HG03159 (cell line): ENCODE data around the gene FES.
"Not testable (repeated sequence)": the region's sequence is repeated elsewhere in the genome, so short reads cannot be mapped to it uniquely, and the experiment has no call there.

Source experiments
- ATAC-seq: cut with Tn5 transposase; IDR thresholded peaks from one replicate; pipeline ENCODE4 v1.9.1; 2021; ENCODE audit warnings: mild to moderate bottlenecking, moderate library complexity; ENCODE audit not compliant: unreplicated experiment

Gene FES

DNA sequence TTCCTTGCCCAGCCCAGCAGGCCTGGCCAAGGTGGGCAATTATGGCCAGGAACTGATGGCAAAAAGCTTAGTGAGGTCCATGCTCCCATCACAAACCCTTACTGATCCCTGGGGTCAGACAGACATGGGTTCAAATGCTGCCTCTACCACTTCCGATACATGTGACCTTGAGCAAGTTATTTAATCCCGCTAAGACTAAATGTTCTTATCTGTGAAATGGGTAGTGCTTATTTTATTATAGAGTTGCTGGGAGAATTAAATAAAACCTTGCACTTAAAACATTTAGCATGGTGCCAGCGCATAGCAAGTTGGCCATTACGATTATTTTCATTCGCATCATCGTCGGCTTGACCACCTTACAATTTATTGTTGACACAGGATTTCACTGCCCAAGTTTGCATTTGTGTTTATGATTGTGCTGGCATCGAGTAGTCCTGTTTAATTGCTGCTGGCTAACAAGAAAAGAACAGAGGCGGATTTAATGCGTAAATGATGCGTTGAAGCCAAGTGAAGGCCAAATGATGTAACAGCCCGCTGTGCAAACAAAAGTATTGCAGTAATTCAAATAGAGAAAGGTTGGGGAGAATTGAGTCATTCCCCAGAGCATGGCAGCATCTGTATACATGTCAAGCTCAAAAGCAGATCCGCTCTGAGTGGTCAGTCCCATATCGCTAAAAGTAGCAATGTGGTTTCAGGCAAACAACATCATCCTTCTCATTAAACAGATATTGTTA, 23.2 kb upstream of the FES start:
- ATAC-seq: no peak

DNA sequence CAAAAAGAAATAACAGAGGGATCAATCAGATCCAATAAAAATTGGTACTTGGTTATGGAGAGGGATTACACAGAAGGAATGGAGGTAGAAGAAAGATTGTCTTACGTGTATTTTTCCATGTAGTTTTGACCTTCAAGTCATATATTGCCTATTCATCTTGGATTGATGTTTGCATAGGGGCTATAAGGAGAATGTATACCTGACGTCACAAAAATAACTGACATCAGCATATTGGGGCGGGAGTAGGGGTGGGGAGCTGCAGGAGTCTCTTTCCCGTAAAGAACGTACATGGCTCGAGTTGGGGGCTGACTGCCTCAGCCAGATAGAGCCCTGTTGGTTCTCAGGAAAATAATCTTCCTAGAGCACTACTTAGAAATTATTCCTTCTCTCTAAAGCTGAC, 21.8 kb upstream of the FES start:
- ATAC-seq: no peak

DNA sequence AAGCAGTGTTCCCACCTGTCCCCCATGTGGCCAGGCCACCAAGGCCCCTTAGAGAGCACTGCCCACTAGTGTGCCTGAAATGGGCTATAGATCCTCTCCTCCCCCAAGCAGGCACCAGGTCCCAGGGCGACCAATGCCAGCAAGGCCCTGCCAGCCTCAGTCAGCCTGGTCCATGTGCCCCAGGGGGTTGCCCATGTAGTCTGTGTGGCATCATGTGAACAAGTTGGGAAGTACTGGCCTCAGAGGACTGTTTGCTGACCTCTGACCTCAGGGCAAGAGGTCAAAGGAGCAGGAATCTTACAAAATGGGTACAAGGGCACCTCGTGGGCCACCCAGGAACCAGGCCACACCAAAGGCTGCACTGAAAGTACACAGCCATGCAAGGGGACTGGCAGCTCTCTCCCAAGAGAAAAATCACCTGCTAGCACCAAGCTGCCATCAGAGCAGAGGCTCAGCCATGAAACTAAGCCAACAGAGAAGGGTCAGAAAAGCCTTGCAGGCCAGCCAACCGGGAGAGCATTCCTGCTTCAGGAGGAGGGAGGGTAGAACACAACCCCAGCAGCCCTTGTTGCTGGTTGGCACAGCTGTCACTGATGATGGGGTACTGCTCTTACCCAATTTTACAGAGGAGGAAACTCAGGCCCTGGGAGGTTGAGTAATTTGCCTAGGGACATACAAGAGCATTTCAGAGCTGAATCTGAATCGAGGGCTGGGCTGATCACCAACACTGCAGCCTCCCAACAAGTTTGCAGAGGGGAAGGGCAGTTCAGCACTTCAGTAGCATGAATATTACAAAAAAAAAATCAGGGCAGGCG, 21.1 kb upstream of the FES start:
- ATAC-seq: no peak

DNA sequence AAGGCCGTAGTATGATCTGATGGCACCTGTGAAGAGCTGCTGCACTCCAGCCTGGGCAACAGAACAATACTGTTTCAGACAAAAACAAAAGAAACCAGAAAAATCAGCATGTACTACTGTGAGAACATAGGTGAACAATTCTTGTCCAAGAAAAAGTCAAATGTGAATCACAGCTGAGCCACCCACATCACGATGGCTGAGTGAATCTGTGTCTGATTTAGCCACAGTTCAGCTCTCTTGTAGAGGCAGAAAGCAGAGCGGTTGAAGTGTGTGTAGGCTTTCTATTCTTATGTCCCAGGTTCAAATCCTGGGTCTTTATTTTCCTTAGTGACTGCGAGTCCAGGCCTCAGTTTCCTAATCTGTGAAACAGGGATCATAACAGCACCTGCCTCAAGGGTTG, 20.3 kb upstream of the FES start:
- no peak for ATAC-seq

DNA sequence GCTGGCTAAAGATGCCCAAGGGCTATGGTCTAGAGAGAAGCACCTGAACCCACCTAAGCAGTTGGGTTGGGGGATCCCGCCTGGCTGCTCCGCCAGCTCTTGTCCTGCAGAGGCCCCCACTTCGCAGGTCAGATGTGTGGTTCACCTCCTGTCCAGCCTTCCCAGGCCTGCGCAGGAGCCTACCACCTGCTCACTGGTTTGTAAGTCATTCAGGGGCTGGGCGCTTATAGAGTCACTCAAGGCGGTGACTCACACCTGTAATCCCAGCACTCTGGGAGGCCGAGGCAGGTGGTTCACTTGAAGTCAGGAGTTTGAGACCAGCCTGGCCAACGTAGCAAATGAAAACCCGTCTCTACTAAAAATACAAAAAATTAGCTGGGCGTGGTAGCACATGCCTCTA, 19.8 kb upstream of the FES start:
- no peak for ATAC-seq

DNA sequence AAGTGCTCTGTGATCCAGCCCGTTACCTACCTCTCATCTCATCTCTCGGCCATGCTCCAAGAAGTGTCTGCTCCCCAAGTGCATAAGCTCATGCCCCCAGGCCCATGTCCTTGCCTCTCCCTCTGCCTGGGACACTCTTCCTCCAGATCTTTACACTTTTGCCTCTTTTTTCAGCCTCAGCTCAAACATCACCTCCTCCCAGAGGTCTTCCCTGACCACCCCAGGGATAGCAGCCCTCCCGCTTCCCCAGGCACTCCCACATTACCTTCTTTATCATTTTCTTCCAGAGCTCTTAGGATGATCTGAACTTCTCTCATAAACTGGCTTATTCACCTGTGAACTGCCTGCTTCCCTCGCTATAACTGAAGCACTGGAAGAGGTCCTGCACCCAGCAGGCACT, 18.6 kb upstream of the FES start:
- ATAC-seq: no peak

DNA sequence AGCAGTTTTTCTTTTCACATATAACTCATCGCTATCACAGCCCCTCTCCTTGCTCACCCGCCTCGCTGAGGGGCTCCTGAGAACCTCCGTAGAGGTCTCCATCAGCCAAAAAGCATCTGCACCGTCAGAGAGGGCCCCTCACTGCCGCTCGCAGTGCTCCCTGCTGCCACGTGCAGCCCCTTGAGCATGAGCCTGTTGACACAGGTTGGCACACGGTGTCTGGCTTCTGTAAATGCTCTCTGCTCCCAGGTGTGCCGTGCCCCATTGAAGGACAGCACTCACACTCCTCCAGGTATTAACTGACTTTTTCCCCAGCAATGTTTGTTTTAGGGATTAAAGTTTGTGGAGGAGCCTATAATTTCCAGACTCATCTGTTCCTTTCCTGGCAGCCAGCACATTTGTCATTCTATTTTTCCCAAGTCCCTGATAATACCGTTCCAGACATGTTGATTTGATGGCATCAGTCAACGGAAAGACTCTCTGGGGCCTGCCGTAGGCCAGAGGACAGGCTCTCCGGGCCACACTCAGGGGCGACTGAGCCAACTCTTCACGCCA, 18.1 kb upstream of the FES start:
- no peak for ATAC-seq

DNA sequence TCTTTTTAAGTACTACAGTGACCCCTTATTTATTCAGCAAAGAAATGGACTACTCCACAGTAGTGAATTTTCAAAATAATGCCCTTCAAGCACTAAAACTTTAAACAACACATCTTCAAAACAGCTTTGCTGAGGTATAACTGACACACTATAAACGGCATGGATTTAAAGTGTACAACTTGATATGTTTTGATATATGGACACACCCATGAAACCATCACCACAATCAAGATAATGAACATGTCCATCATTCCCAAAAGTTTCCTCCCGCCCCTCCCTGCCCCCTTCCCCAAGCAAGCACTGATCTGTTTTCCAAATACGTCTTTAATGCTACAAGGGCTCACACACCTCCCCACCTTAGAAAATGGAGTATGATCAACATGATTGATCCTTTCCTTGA, 17.5 kb upstream of the FES start:
- ATAC-seq: no peak

DNA sequence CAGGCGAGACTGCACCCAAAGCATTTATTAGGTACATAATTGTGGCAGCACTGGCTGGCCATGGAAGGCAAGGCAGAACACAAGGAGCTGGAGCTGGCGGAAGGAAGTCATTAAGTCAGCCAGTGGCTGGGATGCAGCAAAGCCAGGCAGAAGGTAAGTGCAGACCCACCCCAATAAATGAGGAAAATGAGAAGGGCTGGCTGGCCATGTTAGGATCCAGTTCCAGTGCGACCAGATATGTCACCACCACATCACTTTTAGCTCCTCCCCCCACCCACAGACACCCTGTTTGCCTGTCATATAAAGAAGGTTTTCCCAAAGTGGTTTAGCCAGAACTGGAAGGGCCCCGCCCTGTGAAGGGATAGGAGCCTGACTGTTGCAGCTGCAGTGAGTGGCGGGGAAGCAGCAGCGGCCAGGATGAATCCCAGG, 16.0 kb upstream of the FES start, which contains the start of gene FURIN:
Gene FURIN (plus strand): TSS at position 328 of the 429 bp plus-strand sequence. CDS start 7,153 bp downstream, outside the sequence.
- ATAC-seq: no peak

DNA sequence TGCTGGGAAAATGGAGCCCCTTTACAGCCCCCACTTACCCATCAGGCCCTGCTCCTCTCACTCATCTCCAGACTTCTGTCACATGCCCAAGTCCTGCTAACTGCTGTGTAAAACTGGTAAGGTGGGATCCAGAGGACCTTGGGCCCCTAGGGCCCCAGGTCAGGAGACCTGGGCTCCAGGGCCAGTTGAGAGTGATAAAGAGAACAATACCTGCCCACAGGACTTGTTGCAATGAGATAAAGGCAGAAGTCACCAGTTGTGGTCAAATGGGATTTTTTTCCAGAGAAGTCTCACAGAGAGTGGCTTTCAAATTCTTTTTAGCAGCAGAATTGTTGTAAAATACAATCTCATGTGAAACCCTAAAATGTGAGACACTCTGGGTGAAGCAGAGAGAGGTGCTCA, 15.2 kb upstream of the FES start:
- ATAC-seq: no peak

DNA sequence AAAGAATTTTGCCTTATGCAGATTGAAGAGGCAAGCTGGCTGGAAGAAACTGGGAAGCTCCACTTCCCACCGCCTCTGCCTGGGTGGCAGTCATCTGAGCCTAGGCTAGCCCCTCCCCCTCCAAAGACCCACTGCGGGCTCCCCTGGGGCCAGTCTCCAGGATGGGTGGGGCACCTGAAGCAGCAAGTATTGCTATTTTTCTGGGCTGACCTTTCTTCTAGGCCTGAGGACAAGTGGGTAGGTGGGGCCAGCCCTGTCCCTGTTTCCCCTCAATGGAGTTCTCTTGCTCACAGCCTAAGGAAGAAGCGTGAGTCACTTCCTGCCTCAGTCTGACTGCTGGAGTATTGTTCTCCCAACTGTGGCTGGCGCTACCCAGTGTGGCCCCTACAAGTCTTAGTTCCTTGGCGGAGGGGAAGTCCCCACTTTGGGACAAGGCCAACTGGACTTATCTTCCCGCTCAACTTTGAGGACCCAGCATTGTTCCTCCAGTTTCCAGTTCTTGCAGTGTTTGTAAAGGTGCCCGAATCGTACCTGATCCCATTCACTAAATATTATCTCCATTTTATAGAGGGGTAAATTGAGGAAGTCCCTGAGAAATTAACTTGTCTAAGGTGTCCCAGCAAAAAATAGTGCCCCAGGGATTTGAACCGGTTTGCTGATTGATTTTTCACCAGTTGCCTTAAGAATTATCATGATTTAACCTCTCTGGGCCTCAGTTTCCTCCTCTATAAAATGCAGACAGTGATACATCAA, 14.5 kb upstream of the FES start:
- no peak for ATAC-seq

DNA sequence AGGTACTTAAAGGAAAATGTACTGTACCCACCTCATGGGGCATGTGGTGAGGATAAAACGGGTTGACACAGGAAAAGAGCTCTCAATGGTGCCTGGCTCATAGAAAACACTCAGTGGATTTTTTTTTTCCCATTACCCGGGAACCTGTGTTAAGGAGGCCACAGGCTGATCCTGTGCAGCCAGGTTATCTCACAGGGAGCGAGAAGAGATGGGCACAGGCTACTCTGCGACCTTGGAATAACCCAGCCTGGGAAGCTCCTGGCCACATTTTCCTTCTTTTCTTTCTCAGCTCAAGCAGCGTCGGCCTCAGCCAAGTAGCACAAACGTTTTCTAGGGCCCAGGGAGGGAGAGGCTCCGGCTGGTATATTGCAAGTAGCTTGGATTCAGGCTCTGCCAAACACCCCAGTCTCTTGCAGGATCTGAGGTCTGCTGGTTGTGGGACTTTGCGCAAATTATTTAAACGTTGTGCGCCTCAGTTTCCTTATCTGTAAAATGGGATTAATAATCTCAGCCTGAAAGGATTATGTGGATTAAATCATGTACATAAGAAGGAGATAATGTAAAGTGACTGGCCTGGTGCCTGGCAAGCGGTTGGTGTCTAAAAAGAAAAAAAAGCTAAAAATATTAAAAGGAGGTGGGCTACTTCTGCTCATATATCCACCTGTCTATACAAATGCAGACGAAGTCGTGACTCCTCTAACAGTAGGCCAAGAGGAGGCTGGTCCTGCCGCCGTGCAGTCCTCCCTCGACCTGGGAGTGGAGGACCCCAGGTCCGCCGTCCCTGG, 13.8 kb upstream of the FES start:
- no peak for ATAC-seq

DNA sequence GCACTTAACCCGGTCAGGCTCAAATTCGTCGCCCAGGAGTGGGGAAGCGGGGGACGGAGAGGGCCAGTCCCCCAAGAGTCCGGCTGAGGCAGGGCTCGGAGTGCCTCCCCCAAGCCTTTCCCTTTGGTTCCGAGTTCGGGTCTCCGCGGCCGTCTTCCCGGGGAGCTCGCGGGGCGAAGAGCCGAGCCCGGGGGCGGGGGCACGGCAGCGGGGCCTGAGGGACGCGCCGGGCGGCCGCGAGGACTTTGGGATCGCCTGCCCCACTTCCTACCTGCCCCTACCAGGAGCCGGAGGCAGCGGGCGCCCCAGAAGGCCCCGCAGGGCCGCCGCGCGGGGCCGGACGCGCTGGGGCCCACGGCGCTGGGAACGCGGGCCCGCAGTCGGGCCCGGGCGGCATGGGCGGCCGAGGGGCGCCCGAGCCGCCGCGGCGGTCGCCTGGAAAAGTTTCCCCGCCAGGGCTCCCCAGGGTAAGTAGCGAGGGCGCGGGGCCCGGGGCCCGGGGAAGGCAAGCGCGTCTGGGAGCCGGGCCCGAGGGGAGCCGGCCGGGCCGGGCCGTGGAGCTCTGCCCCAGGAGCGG, 13.1 kb upstream of the FES start:
- no peak for ATAC-seq

DNA sequence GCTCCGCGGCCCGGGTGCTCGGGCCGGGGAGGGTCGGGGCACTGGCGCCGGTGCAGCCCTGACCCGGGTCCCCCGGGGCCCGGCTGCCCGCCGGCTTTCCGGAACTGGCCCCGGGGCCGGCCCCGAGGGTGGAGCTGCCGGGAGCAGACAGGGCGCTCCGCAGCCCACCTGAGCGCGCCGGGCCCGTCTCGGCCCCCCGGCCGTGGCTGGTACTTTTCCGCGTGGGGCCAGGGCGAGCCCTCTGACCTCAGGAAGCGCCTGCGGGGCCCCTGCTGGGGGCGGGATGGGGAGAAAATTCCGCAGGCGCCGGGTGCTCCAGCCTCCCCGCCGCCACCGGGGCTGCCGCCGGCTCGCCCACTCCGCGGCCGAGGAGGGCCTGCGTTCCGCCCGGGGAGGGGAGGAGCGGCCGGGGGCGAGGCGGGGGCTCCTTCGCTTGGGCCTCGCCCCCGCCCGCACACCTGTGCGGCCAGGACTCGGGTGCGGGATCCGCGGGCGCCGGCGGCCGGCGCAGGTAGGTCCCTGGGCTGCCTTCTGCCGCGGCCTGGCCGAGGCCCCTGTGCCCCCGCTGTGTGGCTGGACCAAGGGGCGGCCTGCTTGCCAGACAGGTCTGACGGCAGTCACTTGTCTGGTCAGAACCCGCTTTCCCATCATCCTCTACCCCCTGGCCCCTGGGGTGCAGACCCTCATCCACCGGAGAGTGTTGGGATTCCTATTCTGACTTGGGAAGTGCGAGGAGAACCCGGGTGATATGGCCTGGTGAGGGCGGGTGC, 12.4 kb upstream of the FES start:
- ATAC-seq: no peak

DNA sequence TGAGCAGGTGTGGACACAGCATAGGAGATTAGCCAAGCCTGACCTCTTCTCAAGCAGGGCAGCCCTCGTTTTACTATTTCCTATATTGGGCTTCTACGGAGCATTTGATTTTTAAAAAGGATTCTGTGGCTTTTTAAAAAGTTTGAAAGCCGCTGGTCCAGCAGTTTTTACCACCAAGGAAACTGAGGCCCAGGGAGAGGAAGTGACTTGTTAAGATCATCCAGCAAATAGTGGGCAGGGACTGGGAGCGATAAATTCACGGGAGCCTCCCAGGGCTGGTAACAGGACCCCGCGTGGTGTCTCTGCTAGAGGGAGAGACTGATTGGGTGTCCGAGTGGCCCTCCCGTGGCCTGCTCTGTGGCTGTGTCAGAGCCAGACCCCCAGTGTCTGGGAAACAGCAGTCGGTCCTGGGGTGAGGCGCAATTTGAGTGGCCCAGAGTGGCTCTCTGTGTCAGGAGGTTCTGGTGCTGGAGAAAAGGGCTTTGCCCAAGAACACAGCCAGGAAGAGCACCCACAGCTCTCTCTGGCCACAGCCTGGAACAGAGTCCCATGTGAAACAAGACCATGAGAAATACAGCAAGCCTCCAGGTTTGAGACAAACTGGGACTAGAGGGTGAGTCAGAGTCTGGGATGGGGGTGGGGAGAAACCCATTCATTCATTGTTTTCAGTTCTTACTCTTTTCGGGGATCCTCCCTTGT, 11.7 kb upstream of the FES start:
- ATAC-seq: no peak

DNA sequence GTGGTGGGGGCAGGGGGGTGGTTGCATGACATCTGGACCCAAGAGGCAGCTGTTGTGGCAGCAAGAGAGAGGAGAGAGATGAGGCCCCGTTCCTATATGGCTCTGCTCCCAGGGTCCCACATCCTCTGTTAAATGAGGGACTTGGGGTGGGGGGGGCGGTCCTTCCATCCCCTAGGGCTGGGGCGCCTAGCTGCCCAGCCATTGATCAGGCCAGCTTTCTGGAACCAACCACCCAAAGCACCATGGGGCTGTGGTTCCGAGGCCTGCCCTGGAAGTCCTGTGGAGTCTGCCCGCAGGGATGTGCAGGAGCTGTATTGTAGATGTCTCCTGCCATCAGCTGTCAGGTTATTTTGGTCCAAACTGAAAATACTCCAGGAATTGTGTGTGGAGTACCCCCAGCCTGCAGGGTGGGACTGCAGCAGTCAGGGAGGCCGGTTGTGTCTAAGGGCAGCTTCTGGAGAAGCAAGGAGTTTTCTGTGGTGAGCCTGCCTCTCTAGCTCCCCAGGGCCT, 10.8 kb upstream of the FES start:
- ATAC-seq: no peak

DNA sequence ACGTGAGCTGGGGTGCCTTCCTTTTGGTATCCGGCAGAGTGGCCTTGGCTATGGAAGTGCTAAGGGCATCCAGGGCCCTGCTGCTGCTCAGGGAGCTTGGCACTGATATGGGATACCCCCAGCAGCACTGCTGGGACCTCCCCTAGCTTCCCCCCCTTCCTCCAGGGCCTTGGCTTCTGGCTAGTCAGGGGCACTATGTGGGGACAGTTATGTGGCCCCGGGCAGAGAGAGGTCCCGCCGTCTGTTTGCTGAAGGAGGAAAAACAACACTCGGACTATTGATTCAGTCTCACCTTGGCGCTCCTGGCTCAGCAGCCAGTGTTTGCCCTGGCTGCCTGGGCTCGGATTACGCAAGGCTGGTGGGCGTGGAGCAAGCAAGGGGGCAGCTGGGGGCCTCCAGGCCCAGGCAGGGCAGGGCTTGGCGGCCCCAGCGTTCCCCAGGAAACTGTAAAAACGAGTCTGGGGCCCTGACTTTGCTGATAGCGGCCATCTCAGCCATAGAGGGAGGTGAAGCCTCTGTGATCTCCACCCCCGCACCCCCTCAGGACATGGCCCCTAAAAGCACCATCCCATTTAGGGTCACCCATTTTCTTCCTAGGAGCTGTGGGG, 10.2 kb upstream of the FES start:
- no peak for ATAC-seq

DNA sequence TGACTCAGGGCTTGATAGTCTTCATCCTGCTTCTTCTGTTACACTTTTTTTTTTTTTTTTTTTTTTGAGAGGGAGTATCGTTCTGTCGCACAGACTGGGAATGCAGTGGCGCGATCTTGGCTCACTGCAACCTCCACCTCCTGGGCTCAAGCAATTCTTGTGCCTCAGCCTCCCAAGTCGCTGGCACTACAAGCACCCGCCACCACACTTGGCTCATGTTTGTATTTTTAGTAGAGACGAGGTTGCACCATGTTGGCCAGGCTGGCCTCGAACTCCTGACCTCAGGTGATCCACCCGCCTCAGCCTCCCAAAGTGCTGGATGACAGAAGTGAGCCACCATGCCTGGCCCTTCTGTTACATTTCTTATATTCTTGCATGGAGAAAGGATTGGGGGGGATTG, 9.3 kb upstream of the FES start:
- ATAC-seq: not testable (repeated sequence)
